ENCODE results near the gene CALR.
"Not testable (repeated sequence)": the region's sequence is repeated elsewhere in the genome, so short reads cannot be mapped to it uniquely, and the experiment has no call there.

Gene CALR

GRCh38 chr19:12947702-12948611, 9.5 kb downstream of the CALR start:
- peaks cover 0 to 36% (median 25%) of the 10 kb centered on the region in 4 donors for H3K4me1 ChIP-seq
- no peak for TF ChIP-seq CTCF (IDR thresholded peaks at IDR 0.05)
- peak overlapping the region in 1 of 2 donors; percentile 20 for H3K27ac ChIP-seq
- H3K36me3 ChIP-seq = peaks cover 60 to 80% (median 69%) of the 10 kb centered on the region in 3 donors
- H3K4me3 ChIP-seq = no peak overlapping the region
- no peaks in the 10 kb centered on the region for H3K9me3 ChIP-seq
- no peak for DNase-seq
- no peaks in the 10 kb centered on the region for H3K27me3 ChIP-seq
- intact Hi-C loops (cut with DNase I; ENCODE audit: low total_unique reads) = loop anchor here (10.0 kb wide), 1 partner anchor 63 kb away; the partner anchor contains the start of genes DNASE2 and KLF1

GRCh38 chr19:12948612-12949362, 10.4 kb downstream of the CALR start:
- Histone ChIP-seq H3K27ac (peak overlapping the region in 1 of 2 donors; percentile 20), H3K4me1 (peaks cover 0 to 38% (median 28%) of the 10 kb centered on the region in 4 donors), H3K36me3 (peaks cover 56 to 80% (median 69%) of the 10 kb centered on the region in 3 donors), H3K4me3 (no peak overlapping the region), H3K9me3 (no peaks in the 10 kb centered on the region), H3K27me3 (no peaks in the 10 kb centered on the region)
- DNase-seq = no peak
- TF ChIP-seq CTCF (IDR thresholded peaks at IDR 0.05) = no peak
- intact Hi-C loops (cut with DNase I; ENCODE audit: low total_unique reads) = loop anchor here (10.0 kb wide), 1 partner anchor 64 kb away; the partner anchor contains the start of genes DNASE2 and KLF1

GRCh38 chr19:12949363-12950283, 11.2 kb downstream of the CALR start:
- no peaks in the 10 kb centered on the region for H3K27me3 ChIP-seq
- intact Hi-C loops (cut with DNase I; ENCODE audit: low total_unique reads) = loop anchor here (10.0 kb wide), 1 partner anchor 65 kb away; the partner anchor contains the start of genes DNASE2 and KLF1
- no peak overlapping the region for H3K27ac ChIP-seq
- no peak overlapping the region for H3K4me3 ChIP-seq
- TF ChIP-seq CTCF (IDR thresholded peaks at IDR 0.05) = no peak
- H3K4me1 ChIP-seq = peaks cover 0 to 46% (median 34%) of the 10 kb centered on the region in 4 donors
- H3K36me3 ChIP-seq = peaks cover 59 to 80% (median 63%) of the 10 kb centered on the region in 3 donors
- no peaks in the 10 kb centered on the region for H3K9me3 ChIP-seq
- DNase-seq = no peak

- H3K9me3 ChIP-seq; H3K27me3 ChIP-seq; intact Hi-C loops (cut with DNase I; ENCODE audit: low total_unique reads); H3K4me3 ChIP-seq; DNase-seq: not testable (repeated sequence)
- H3K36me3 ChIP-seq = peaks cover 61 to 83% (median 62%) of the 10 kb centered on the region in 3 donors
- peaks cover 0 to 53% (median 40%) of the 10 kb centered on the region in 4 donors for H3K4me1 ChIP-seq
- peak overlapping the region; percentile 73 to 96 for H3K27ac ChIP-seq
These were observed 13.6 kb downstream of the CALR start for GRCh38 chr19:12952050-12952449.

GRCh38 chr19:12952488-12953137, 14.2 kb downstream of the CALR start:
- no peak overlapping the region for H3K4me3 ChIP-seq
- H3K4me1 ChIP-seq = peaks cover 0 to 47% (median 34%) of the 10 kb centered on the region in 4 donors
- peak overlapping the region; percentile 73 to 96 for H3K27ac ChIP-seq
- no peak for TF ChIP-seq CTCF (IDR thresholded peaks at IDR 0.05)
- intact Hi-C loops (cut with DNase I; ENCODE audit: low total_unique reads) = no loop called here
- peaks cover 60 to 77% (median 61%) of the 10 kb centered on the region in 3 donors for H3K36me3 ChIP-seq
- no peak for DNase-seq
- no peaks in the 10 kb centered on the region for H3K27me3 ChIP-seq
- H3K9me3 ChIP-seq = no peaks in the 10 kb centered on the region

All from tibial artery (tissue), 4 donors.